Right atrium auricular region (tissue), 2 donors: Measurements from ENCODE around the gene DLG2. TPM values are rescaled to one million over a fixed set of nuclear protein-coding genes. Genes with fewer than 3 reads are reported as not detected.

Experiments used
- DNase-seq: peaks from one replicate; pipeline ENCODE4 v3.0.0-alpha.2; 2019; ENCODE audit warnings: low spot score
- H3K27ac ChIP-seq, 2 donors: fragments of 200-600 bp; sonication (generic); 1 replicate in 1 of 2; 2 replicates in 1 of 2; pipeline ENCODE4 v1.5.1; 2016 to 2019
- H3K27me3 ChIP-seq, 2 donors: fragments of 200-600 bp; sonication (generic); one replicate each; pipeline versions ENCODE4 v1.5.1 to v1.6.0; 2017 to 2019
- H3K36me3 ChIP-seq: fragments of 200-600 bp; sonication (generic); one replicate; pipeline ENCODE4 v1.5.1; 2016
- H3K4me1 ChIP-seq, 2 donors: fragments of 200-600 bp; sonication (generic); one replicate each; pipeline versions ENCODE4 v1.5.1 to v1.6.0; 2017 to 2019
- H3K4me3 ChIP-seq, 2 donors: fragments of 200-600 bp; sonication (generic); 1 replicate in 1 of 2; 2 replicates in 1 of 2; pipeline ENCODE4 v1.5.1; 2017 to 2019; ENCODE audit warnings: mild to moderate bottlenecking in 1 of 2, moderate library complexity in 1 of 2
- H3K9me3 ChIP-seq, 2 donors: fragments of 200-600 bp; sonication (generic); one replicate each; pipeline ENCODE4 v1.5.1; 2019
- CTCF ChIP-seq, 2 donors: fragments of 200-600 bp; sonication (generic); IDR thresholded peaks; one replicate each; pipeline ENCODE4 v1.5.1; 2019; ENCODE audit warnings: antibody characterized with exemption in 2 of 2
- total RNA-seq, 2 donors: library from RNA; depleted of rRNA; stranded (reverse); fragments of >200 nt; gene quantifications; one replicate each; pipeline ENCODE4 v1.1.0, GENCODE V29; 2016

The DLG2 gene
- total RNA-seq, 2 donors from 2014 or later = 6.6 to 6.7 TPM

GRCh38 chr11:83656796-83657330, 1970.3 kb downstream of the DLG2 start:
- H3K27me3 ChIP-seq = no peaks in the 10 kb centered on the region
- H3K9me3 ChIP-seq = no peaks in the 10 kb centered on the region
- H3K36me3 ChIP-seq = no peaks in the 10 kb centered on the region
- no peaks in the 10 kb centered on the region for H3K4me1 ChIP-seq
- no peak for TF ChIP-seq CTCF (IDR thresholded peaks at IDR 0.05)
- H3K27ac ChIP-seq = no peak overlapping the region
- no peak for DNase-seq
- H3K4me3 ChIP-seq = no peak overlapping the region

GRCh38 chr11:83655976-83656375, 1971.2 kb downstream of the DLG2 start:
- Histone ChIP-seq H3K4me1 (no peaks in the 10 kb centered on the region), H3K27ac (no peak overlapping the region), H3K36me3 (no peaks in the 10 kb centered on the region), H3K9me3 (no peaks in the 10 kb centered on the region), H3K4me3 (no peak overlapping the region), H3K27me3 (no peaks in the 10 kb centered on the region)
- TF ChIP-seq CTCF (IDR thresholded peaks at IDR 0.05) = no peak
- no peak for DNase-seq

GRCh38 chr11:83649528-83649855, 1977.7 kb downstream of the DLG2 start:
- H3K27me3 ChIP-seq = no peaks in the 10 kb centered on the region
- no peak overlapping the region for H3K4me3 ChIP-seq
- no peaks in the 10 kb centered on the region for H3K4me1 ChIP-seq
- no peaks in the 10 kb centered on the region for H3K9me3 ChIP-seq
- H3K27ac ChIP-seq = no peak overlapping the region
- H3K36me3 ChIP-seq = no peaks in the 10 kb centered on the region
- no peak for TF ChIP-seq CTCF (IDR thresholded peaks at IDR 0.05)
- DNase-seq = no peak

GRCh38 chr11:83648610-83649527, 1978.3 kb downstream of the DLG2 start:
- no peaks in the 10 kb centered on the region for H3K9me3 ChIP-seq
- no peak for DNase-seq
- H3K4me1 ChIP-seq = no peaks in the 10 kb centered on the region
- H3K27ac ChIP-seq = no peak overlapping the region
- H3K27me3 ChIP-seq = no peaks in the 10 kb centered on the region
- H3K4me3 ChIP-seq = no peak overlapping the region
- TF ChIP-seq CTCF (IDR thresholded peaks at IDR 0.05) = no peak
- no peaks in the 10 kb centered on the region for H3K36me3 ChIP-seq

DNA sequence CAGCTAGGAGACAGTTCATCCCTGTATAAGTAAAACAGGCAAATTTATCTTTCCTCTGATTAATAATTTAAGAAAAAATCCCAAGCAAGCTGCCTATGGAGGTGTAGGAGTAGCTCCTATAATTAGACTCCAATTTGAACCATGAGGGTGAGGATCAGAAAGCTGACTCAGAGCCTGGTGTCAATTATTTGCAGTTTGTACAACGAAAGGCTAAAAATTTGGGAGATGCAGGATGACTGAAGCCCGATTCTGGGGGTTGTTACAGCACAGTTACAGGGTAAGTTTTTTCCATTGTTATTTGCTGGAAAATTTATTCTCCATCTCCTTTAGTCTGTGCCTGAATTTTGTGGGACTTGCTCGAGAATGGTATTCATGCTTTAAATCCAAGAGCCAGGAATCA, 1981.6 kb downstream of the DLG2 start:
- no peak overlapping the region for H3K4me3 ChIP-seq
- no peaks in the 10 kb centered on the region for H3K36me3 ChIP-seq
- H3K27ac ChIP-seq = no peak overlapping the region
- H3K4me1 ChIP-seq = peaks cover 0 to 6% of the 10 kb centered on the region in 2 donors
- no peak for TF ChIP-seq CTCF (IDR thresholded peaks at IDR 0.05)
- DNase-seq = no peak
- no peaks in the 10 kb centered on the region for H3K27me3 ChIP-seq
- H3K9me3 ChIP-seq = no peaks in the 10 kb centered on the region
